GM12878 (cell line): ENCODE data around the gene ADAMTSL2. TPM values are rescaled to one million over a fixed set of nuclear protein-coding genes. Genes with fewer than 3 reads are reported as not detected.

ENCODE experiments used
- ATAC-seq: fragments of 200-7000 bp; cut with Tn5 transposase; 3 replicates; pipeline ENCODE4 v1.9.1; 2020; ENCODE audit warnings: mild to moderate bottlenecking, moderate library complexity
- BruUV-seq: library from RNA; stranded (reverse); fragments of 400-500 nt; replicated peaks from 2 replicates; lab custom pipeline; 2021; lab: Mats Ljungman, UMichigan
- CTCF ChIA-PET: fragments of 300-600 bp; sonication (Branson Sonifier 250); formaldehyde crosslinking; extraction: SDS; loops from one replicate; lab custom pipeline; 2021; ENCODE audit warnings: inconsistent platforms; lab: Yijun Ruan, JAX
- POLR2A ChIA-PET: fragments of 350-600 bp; formaldehyde crosslinking; extraction: SDS; loops from one replicate; lab custom pipeline; 2021; ENCODE audit warnings: inconsistent platforms; lab: Charles Lee
- RAD21 ChIA-PET: fragments of 300-600 bp; sonication (Branson Sonifier 250); formaldehyde crosslinking; loops from one replicate; lab custom pipeline; 2023; ENCODE audit warnings: antibody characterized with exemption; ENCODE audit not compliant: unreplicated experiment; lab: Charles Lee
- SMC1A ChIA-PET: fragments of 300-600 bp; sonication (Branson Sonifier 250); formaldehyde crosslinking; loops from one replicate; lab custom pipeline; 2023; ENCODE audit not compliant: unreplicated experiment, uncharacterized antibody; lab: Charles Lee
- DNase-seq: peaks from one replicate; pipeline ENCODE4 v3.0.0-alpha.2; 2011; ENCODE audit warnings: low read depth, low spot score
- FAIRE-seq: peaks from 3 replicates; lab custom pipeline; 2011; peaks lifted over from hg19 to GRCh38; lab: Jason Lieb, UNC
- H2AFZ ChIP-seq: 2 replicates; pipeline ENCODE4 v1.6.0; 2011; ENCODE audit warnings: low read depth, low read length, control low read depth; ENCODE audit not compliant: control insufficient read depth
- H3K27ac ChIP-seq: 2 replicates; pipeline ENCODE4 v1.5.1; 2011; ENCODE audit warnings: control low read depth; ENCODE audit not compliant: control insufficient read depth, insufficient read depth
- H3K27me3 ChIP-seq, 2 experiments: replicated peaks in 1 of 2; 2 replicates each; pipeline versions ENCODE4 v1.6.0 to v1.6.1; 2011; ENCODE audit warnings: low read length in 1 of 2; ENCODE audit not compliant: control insufficient read depth in 2 of 2, insufficient read depth in 2 of 2
- H3K36me3 ChIP-seq, 2 experiments: 2 replicates each; pipeline ENCODE4 v1.5.1; 2011; ENCODE audit warnings: low read length in 1 of 2; ENCODE audit not compliant: control insufficient read depth in 2 of 2, insufficient read depth in 2 of 2
- H3K4me1 ChIP-seq: 2 replicates; pipeline ENCODE4 v1.6.1; 2011; ENCODE audit warnings: mild to moderate bottlenecking, low read length, moderate library complexity, mixed read lengths; ENCODE audit not compliant: control insufficient read depth, insufficient read depth
- H3K4me2 ChIP-seq: 2 replicates; pipeline ENCODE4 v1.6.0; 2011; ENCODE audit warnings: control low read depth; ENCODE audit not compliant: control insufficient read depth, insufficient read depth
- H3K4me3 ChIP-seq: fragments of 200-600 bp; sonication (generic); 2 replicates; pipeline ENCODE4 v1.5.1; 2016
- H3K79me2 ChIP-seq: 2 replicates; pipeline ENCODE4 v1.6.0; 2011; ENCODE audit warnings: low read length; ENCODE audit not compliant: control insufficient read depth, insufficient read depth
- H3K9ac ChIP-seq: 2 replicates; pipeline ENCODE4 v1.8.0; 2011; ENCODE audit warnings: low read length, control low read depth, mixed read lengths; ENCODE audit not compliant: control insufficient read depth, insufficient read depth
- H3K9me3 ChIP-seq: replicated peaks from 3 replicates; pipeline ENCODE4 v1.5.1; 2011; ENCODE audit warnings: mild to moderate bottlenecking, low read length; ENCODE audit not compliant: control insufficient read depth, insufficient read depth
- H4K20me1 ChIP-seq: 2 replicates; pipeline ENCODE4 v1.6.0; 2011; ENCODE audit not compliant: control insufficient read depth, insufficient read depth
- BCL11A ChIP-seq: IDR thresholded peaks from 2 replicates; pipeline ENCODE4 v1.6.1; 2011; ENCODE audit warnings: low read depth, low read length
- CREB1 ChIP-seq: IDR thresholded peaks from 2 replicates; pipeline ENCODE4 v1.6.1; 2012; ENCODE audit warnings: low read depth, mild to moderate bottlenecking, inconsistent platforms
- CREM ChIP-seq: IDR thresholded peaks from 2 replicates; pipeline ENCODE4 v1.6.1; 2014; ENCODE audit warnings: antibody characterized with exemption, low read depth
- CUX1 ChIP-seq: IDR thresholded peaks from 2 replicates; pipeline ENCODE4 v1.6.1; 2012; ENCODE audit warnings: improper control_type of control experiment, low read depth, low read length; ENCODE audit not compliant: insufficient replicate concordance
- IKZF2 ChIP-seq, 2 experiments: fragments of 450-650 bp; IDR thresholded peaks; 2 replicates each; pipeline ENCODE4 v1.6.1; 2017; ENCODE audit warnings: mild to moderate bottlenecking in 2 of 2, moderate library complexity in 2 of 2
- NR2C1 ChIP-seq: fragments of 450-650 bp; IDR thresholded peaks from 2 replicates; pipeline ENCODE4 v1.6.1; 2017; ENCODE audit warnings: antibody characterized with exemption, mild to moderate bottlenecking, moderate library complexity
- PAX8 ChIP-seq: fragments of 450-650 bp; IDR thresholded peaks from 2 replicates; pipeline ENCODE4 v1.6.1; 2017; ENCODE audit warnings: mild to moderate bottlenecking, moderate library complexity
- POLR2A ChIP-seq: IDR thresholded peaks from 2 replicates; pipeline ENCODE4 v1.6.1; 2011; ENCODE audit warnings: low read depth, mild to moderate bottlenecking, low read length
- SMC3 ChIP-seq: IDR thresholded peaks from 2 replicates; pipeline ENCODE4 v1.6.1; 2011; ENCODE audit warnings: low read length, improper control_type of control experiment, borderline replicate concordance
- SRF ChIP-seq, 2 experiments: IDR thresholded peaks; 2 replicates each; pipeline ENCODE4 v1.6.1; 2011; ENCODE audit warnings: low read depth in 2 of 2, low read length in 2 of 2, mild to moderate bottlenecking in 1 of 2, moderate library complexity in 1 of 2
- STAT1 ChIP-seq: fragments of 450-650 bp; conservative IDR thresholded peaks from 2 replicates; pipeline ENCODE4 v1.6.1; 2014; ENCODE audit warnings: antibody characterized with exemption, mild to moderate bottlenecking
- WGBS: methylation state at CpG from one replicate; pipeline ENCODE4 v1.1.6; 2016; ENCODE audit warnings: low lambda C conversion rate; ENCODE audit not compliant: insufficient replicate concordance, insufficient coverage; ENCODE audit errors: missing lambda C conversion rate; 5-methylcytosine and 5-hydroxymethylcytosine counted together
- in situ Hi-C: fragments of 300-500 bp; cut with MboI; formaldehyde crosslinking; loops from 9 replicates; pipeline ENCODE4 v1.14.3; 2018; ENCODE audit warnings: mixed read lengths
- intact Hi-C: fragments of 100-400 bp; cut with micrococcal nuclease; formaldehyde crosslinking; loops from one replicate; pipeline ENCODE4 v1.14.2; 2022; ENCODE audit not compliant: unreplicated experiment
- polyA plus RNA-seq, 11 experiments: library from polyadenylated mRNA; depleted of rRNA in 4 of 11; unstranded in 6 of 11; stranded (reverse) in 5 of 11; fragments of >200 nt; fragmentation: Nextera tagmentation in 4 of 11; fragmentation: Illumina TruSeq in 1 of 11; extraction: Ambion mirVana in 4 of 11; extraction: Trizol in 1 of 11; gene quantifications; 1 replicate in 1 of 11; 2 replicates in 10 of 11; pipeline versions ENCODE4 v1.2.1 to v1.2.3, GENCODE V29; 2011 to 2016; ENCODE audit warnings: inconsistent platforms in 2 of 11, missing spikeins in 2 of 11, low read depth in 1 of 11
- total RNA-seq, 4 experiments: library from RNA; depleted of rRNA in 3 of 4; stranded (reverse); fragments of >200 nt in 3 of 4; fragmentation: Illumina TruSeq in 1 of 4; extraction: Trizol in 1 of 4; gene quantifications; 2 replicates each; pipeline versions ENCODE4 v1.2.1 to v1.2.3, GENCODE V29; 2013 to 2021

Gene ADAMTSL2
- total and polyA plus RNA-seq, 10 of the 15 experiments (the other 5 are each of a cell fraction or from before 2014, with no cell fraction given), result 0.07 TPM; not detected in 9

- no peak for TF ChIP-seq CUX1
- TF ChIP-seq, all 136 proteins: peak for 0
These were observed 27.1 kb upstream of the ADAMTSL2 start (continued) for GRCh38 chr9:133507246-133507965.

GRCh38 chr9:133508046-133508445 is 26.5 kb upstream of the ADAMTSL2 start:
- FAIRE-seq (no peak), DNase-seq (no peak), ATAC-seq (no peak)
- Histone ChIP-seq H3K79me2 (no peaks in the 10 kb centered on the region), H3K27ac (no peak overlapping the region), H2AFZ (no peak overlapping the region), H3K4me2 (no peak overlapping the region), H3K4me3 (no peak overlapping the region), H3K9me3 (no peaks in the 10 kb centered on the region), H4K20me1 (no peaks in the 10 kb centered on the region), H3K27me3 (no peaks in the 10 kb centered on the region; a peak in 1 of 4 replicates), H3K9ac (no peak overlapping the region), H3K36me3 (no peaks in the 10 kb centered on the region), H3K4me1 (no peaks in the 10 kb centered on the region)
- BruUV-seq, result no TSS peak
- intact Hi-C loops, result no loop called here
- in situ Hi-C loops, result no loop called here
- CTCF ChIA-PET, result no interaction called here
- SMC1A ChIA-PET, result no interaction called here
- RAD21 ChIA-PET, result no interaction called here
- no peak for TF ChIP-seq SMC3
- no peak for TF ChIP-seq IKZF2 (IDR thresholded peaks at IDR 0.05)
- no peak for TF ChIP-seq SRF (IDR thresholded peaks at IDR 0.05; ENCODE audit: low read depth in 2 of 2, low read length in 2 of 2)
- TF ChIP-seq BCL11A, result no peak
- TF ChIP-seq CREB1, result no peak
- TF ChIP-seq CREM, result no peak
- TF ChIP-seq STAT1, result no peak
- no peak for TF ChIP-seq NR2C1
- no peak for TF ChIP-seq PAX8
- no peak for TF ChIP-seq POLR2A
- POLR2A ChIA-PET, result no interaction called here
- 20% methylated on average over 8 of the region's 8 CpGs for WGBS
